Right lobe of liver (tissue), 4 donors: Measurements from ENCODE around the gene TTLL4.

Experiments
- POLR2A ChIP-seq: fragments of 450-650 bp; IDR thresholded peaks from one replicate; pipeline ENCODE4 v1.6.1; 2017; ENCODE audit warnings: antibody characterized with exemption, mild to moderate bottlenecking
- TF ChIP-seq, protein P1 (sequence below), 4 donors: fragments of 200-600 bp in 3 of 4; fragments of 450-650 bp in 1 of 4; IDR thresholded peaks; one replicate each; pipeline versions ENCODE4 v1.5.1 to v1.8.0; 2016 to 2022; ENCODE audit warnings: antibody characterized with exemption in 4 of 4, mild to moderate bottlenecking in 2 of 4
- donor health status: DM: no; HTN: no; CAD: no.
- donor health status: DM: no; HTN: no; CAD: no.
- donor health status: DM: no; HTN: yes; CAD: no.

DNA sequence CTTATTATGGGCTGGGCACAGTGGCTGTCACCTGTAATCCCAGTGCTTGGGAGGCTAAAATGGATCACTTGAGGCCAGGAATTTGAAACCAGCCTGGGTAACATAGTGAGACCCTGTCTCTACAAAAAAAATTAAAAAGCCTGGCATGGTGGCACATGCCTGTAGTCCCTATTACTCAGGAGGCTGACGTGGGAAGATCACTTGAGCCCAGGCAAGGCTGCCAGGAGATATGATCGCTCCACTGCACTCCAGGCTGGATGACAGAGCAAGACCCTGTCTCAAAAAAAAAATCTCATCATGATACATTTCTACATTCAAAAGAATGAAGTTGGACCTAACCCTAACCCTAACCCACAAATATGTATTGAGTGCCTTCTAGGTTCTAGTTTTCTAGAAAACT is 51.2 kb downstream of the TTLL4 start:
- TF ChIP-seq, protein P1, sequence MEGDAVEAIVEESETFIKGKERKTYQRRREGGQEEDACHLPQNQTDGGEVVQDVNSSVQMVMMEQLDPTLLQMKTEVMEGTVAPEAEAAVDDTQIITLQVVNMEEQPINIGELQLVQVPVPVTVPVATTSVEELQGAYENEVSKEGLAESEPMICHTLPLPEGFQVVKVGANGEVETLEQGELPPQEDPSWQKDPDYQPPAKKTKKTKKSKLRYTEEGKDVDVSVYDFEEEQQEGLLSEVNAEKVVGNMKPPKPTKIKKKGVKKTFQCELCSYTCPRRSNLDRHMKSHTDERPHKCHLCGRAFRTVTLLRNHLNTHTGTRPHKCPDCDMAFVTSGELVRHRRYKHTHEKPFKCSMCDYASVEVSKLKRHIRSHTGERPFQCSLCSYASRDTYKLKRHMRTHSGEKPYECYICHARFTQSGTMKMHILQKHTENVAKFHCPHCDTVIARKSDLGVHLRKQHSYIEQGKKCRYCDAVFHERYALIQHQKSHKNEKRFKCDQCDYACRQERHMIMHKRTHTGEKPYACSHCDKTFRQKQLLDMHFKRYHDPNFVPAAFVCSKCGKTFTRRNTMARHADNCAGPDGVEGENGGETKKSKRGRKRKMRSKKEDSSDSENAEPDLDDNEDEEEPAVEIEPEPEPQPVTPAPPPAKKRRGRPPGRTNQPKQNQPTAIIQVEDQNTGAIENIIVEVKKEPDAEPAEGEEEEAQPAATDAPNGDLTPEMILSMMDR (IDR thresholded peaks at IDR 0.05): no peak
- no peak for TF ChIP-seq POLR2A
